ENCODE results near the gene SUGP2. TPM values are rescaled to one million over a fixed set of nuclear protein-coding genes. Genes with fewer than 3 reads are reported as not detected.

The SUGP2 gene
- total RNA-seq, 1 experiment from 2014 or later: 95.2 TPM

DNA sequence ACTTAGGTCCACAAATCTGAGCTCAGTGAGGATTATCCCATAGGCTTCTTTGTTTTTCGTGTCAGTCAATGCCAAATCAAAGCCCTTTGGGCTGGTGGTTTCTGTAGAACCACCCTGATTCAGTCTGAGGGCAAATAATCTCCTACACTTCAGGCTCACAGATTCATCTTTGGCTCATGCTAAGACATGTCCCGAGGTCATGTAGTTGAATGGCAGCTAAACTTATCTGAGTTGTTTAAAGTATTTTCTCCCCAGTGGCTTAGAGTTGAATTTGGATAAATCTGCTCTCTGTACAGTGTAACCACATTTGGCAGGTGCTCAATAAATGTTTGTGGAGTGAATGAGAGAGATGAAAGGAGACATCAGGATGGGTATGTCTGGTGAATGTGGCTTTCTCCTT is 17.4 kb upstream of the SUGP2 start:
- H3K4me1 ChIP-seq (ENCODE audit: insufficient read depth, low read length): no peaks in the 10 kb centered on the region
- no peak overlapping the region for H3K56ac ChIP-seq (ENCODE audit: insufficient read length, low read depth, low read length)
- no peaks in the 10 kb centered on the region for H3K9me3 Mint-ChIP-seq
- no peaks in the 10 kb centered on the region for H3K23me2 ChIP-seq (ENCODE audit: insufficient read length, low read depth, low read length, poor library complexity, severe bottlenecking)
- H3K9ac ChIP-seq (ENCODE audit: extremely low read depth, insufficient read length, low read length): no peak overlapping the region
- H3K36me3 Mint-ChIP-seq (ENCODE audit: insufficient read depth in 1 of 3, low read depth in 3 of 3): peaks cover 30 to 86% (median 69%) of the 10 kb centered on the region in 3 experiments; a peak in 6 of 7 replicates
- no peak overlapping the region for H4K91ac ChIP-seq (ENCODE audit: insufficient read length, low read depth, low read length)
- no peak overlapping the region for H2AFZ ChIP-seq (ENCODE audit: low read length)
- H3K79me2 ChIP-seq (ENCODE audit: insufficient read depth, low read length): no peaks in the 10 kb centered on the region
- no peak for DNase-seq
- no peaks in the 10 kb centered on the region for H3K9me3 ChIP-seq (ENCODE audit: control insufficient read depth, low read depth, low read length)
- H3K4me1 Mint-ChIP-seq: no peaks in the 10 kb centered on the region
- H2BK20ac ChIP-seq (ENCODE audit: low read depth, low read length, poor library complexity, severe bottlenecking): no peak overlapping the region
- H3K27ac ChIP-seq (ENCODE audit: insufficient read length, low read depth, low read length): no peak overlapping the region
- no peak overlapping the region for H3T11ph ChIP-seq (ENCODE audit: low read length)
- no peaks in the 10 kb centered on the region for H4K20me1 ChIP-seq (ENCODE audit: control insufficient read depth, insufficient read depth, insufficient read length)
- no peak overlapping the region for H3K4me3 Mint-ChIP-seq
- H2BK120ac ChIP-seq (ENCODE audit: low read depth, low read length, poor library complexity, severe bottlenecking): no peak overlapping the region
- H2AK5ac ChIP-seq (ENCODE audit: insufficient read length, low read length): no peak overlapping the region
- H3K27me3 ChIP-seq (ENCODE audit: insufficient read depth, low read length): no peaks in the 10 kb centered on the region
- no peak overlapping the region for H2BK5ac ChIP-seq (ENCODE audit: insufficient read length, low read length)
- H3K27ac Mint-ChIP-seq: no peak overlapping the region
- no CpG with 5 or more reads among the region's 2 CpGs for WGBS (ENCODE audit: extremely low coverage, insufficient read length, low lambda C conversion rate)
- H3K18ac ChIP-seq (ENCODE audit: insufficient read length, low read depth, low read length): no peak overlapping the region
- H3K14ac ChIP-seq (ENCODE audit: insufficient read depth, low read length): no peak overlapping the region
- no peak overlapping the region for H3K4me2 ChIP-seq (ENCODE audit: insufficient read depth, insufficient read length, low read length)
- H4K5ac ChIP-seq (ENCODE audit: insufficient read length, low read depth, low read length): no peak overlapping the region
- no peak overlapping the region for H2BK15ac ChIP-seq (ENCODE audit: low read depth, low read length)
- TF ChIP-seq, protein P1, sequence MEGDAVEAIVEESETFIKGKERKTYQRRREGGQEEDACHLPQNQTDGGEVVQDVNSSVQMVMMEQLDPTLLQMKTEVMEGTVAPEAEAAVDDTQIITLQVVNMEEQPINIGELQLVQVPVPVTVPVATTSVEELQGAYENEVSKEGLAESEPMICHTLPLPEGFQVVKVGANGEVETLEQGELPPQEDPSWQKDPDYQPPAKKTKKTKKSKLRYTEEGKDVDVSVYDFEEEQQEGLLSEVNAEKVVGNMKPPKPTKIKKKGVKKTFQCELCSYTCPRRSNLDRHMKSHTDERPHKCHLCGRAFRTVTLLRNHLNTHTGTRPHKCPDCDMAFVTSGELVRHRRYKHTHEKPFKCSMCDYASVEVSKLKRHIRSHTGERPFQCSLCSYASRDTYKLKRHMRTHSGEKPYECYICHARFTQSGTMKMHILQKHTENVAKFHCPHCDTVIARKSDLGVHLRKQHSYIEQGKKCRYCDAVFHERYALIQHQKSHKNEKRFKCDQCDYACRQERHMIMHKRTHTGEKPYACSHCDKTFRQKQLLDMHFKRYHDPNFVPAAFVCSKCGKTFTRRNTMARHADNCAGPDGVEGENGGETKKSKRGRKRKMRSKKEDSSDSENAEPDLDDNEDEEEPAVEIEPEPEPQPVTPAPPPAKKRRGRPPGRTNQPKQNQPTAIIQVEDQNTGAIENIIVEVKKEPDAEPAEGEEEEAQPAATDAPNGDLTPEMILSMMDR (conservative IDR thresholded peaks at IDR 0.05): no peak
- H3K23ac ChIP-seq (ENCODE audit: insufficient read length, low read depth, low read length): no peak overlapping the region
- H4K8ac ChIP-seq (replicated peaks; ENCODE audit: insufficient read length, low read depth, low read length): no peak overlapping the region
- H3K4ac ChIP-seq (ENCODE audit: low read depth, low read length): no peak overlapping the region
- no peaks in the 10 kb centered on the region for H3K79me1 ChIP-seq (ENCODE audit: insufficient read depth, low read depth, low read length, poor library complexity, severe bottlenecking)
- H2BK12ac ChIP-seq (ENCODE audit: insufficient read length, low read depth, low read length): no peak overlapping the region
- no peaks in the 10 kb centered on the region for H3K27me3 Mint-ChIP-seq (ENCODE audit: low read depth)
